Myocyte (in vitro differentiated cells): ENCODE results near the gene CDC42BPA. TPM values are rescaled to one million over a fixed set of nuclear protein-coding genes. Genes with fewer than 3 reads are reported as not detected.
"Not testable (repeated sequence)": the region's sequence is repeated elsewhere in the genome, so short reads cannot be mapped to it uniquely, and the experiment has no call there.

Experiments used
- DNase-seq: peaks from one replicate; pipeline ENCODE4 v3.0.0-alpha.2; 2012; ENCODE audit warnings: low read depth
- total RNA-seq: library from RNA; depleted of rRNA; stranded (reverse); fragments of >200 nt; gene quantifications from 2 replicates; pipeline ENCODE4 v1.2.3, GENCODE V29; 2014

Gene CDC42BPA
- total RNA-seq, 1 donor from 2014 or later = 54.3 TPM

DNA sequence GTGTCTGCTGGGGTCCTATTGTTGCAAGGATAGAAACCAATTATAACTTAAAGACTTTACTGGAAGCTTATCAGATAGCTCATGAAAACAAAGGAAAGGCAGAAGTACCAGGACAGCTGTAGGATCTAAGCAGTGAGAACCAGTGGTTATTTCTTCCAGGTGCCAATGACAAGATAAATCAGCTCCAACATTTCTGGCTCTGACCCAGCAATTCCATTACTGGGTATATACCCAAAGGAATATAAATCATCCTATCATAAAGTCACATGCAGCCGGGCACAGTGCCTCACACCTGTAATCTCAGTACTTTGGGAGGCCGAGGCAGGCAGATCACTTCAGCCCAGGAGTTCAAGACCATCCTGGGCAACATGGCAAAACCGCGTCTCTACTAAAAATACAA is 17.8 kb upstream of the CDC42BPA start:
- DNase-seq = not testable (repeated sequence)

DNA sequence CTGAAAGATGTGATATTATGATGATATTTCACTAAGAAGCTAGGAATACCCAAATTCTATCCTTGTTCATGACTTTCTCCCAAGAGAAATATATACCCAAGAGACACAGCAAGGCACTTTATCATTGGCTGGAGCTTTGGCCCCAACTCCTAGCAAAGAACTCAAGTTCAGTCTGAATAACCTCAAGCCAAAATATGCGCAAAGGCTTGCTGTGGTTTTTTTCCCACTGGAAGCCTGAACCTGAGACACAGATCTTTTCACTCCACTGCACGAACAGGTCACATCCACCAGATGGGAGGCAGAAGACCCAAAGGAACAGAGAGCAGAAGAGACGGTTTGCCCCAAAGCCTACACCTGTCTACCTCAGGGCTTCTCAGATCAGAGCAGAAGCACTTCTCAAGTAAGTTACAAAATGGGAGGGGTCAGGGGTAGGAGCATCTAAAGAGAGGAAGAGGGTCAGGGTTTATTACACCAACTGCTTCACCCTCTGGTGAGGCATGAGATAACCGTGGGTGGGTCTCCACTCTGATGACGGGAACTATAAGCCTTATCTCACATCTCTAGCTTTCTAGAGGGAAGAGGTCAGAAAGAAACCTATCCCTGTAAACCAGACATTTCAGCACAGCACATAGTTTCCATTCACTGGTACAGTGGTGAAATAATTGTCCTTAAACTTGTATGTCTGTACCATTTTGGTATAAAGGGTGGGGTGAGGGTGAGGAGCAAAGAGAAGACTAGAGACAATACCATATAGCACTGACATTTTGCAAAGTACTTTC is 17.1 kb upstream of the CDC42BPA start:
- no peak for DNase-seq

DNA sequence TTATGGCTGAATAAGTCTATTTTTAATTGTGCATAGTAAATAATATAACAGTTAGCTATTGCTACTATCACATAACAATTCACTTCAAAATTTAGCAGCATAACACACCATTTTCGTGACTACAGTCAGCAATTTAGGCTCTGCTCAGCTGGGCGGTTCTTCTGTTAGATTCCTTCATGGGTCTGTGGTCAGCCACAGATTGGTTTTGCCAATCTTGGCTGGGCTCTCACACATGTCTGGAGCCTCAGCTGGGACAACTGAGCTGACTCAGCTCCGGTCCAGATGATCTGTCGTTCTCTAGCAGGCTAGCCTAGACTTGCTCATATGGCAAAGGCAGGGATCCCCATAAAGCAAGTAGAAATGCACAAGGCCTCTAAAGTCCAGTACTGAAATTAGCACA is 15.1 kb upstream of the CDC42BPA start:
- peak; percentile 19 for DNase-seq

DNA sequence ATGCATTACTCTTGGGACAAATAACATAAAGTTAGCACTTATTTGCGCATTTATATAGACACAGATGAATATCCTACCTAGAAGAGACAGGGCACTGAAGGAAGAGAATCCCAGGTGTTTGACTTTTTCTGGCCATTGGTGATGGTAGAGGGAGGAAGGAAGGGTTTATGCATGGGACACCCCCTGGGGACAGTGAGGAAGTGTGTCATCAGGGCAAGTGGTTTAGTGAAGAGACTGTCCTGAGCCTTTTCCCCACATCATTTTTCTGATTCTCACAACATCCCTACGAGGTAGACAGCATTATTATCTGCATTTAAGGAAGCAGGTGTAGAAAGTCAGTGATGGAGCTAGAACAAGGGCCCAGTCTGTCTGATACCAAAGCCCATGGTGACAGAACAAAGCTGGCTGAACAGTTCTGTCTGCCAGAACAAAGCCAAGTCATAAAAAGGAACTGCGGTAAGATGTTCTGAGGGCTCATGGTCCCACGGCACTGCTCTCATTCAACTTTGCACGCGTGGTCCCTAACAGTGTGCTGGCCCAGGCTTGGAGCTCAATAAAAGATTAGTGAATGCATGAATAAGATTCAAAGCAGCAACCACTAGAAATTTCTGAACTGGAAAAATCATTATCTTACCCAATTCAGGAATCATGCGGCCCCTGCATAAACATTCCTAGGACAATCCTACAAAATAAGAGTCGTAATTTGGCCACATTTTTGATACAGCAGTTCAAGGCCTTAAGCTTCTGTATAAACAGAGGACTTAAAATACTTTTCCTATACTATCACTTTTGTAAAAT is 12.2 kb upstream of the CDC42BPA start:
- no peak for DNase-seq

DNA sequence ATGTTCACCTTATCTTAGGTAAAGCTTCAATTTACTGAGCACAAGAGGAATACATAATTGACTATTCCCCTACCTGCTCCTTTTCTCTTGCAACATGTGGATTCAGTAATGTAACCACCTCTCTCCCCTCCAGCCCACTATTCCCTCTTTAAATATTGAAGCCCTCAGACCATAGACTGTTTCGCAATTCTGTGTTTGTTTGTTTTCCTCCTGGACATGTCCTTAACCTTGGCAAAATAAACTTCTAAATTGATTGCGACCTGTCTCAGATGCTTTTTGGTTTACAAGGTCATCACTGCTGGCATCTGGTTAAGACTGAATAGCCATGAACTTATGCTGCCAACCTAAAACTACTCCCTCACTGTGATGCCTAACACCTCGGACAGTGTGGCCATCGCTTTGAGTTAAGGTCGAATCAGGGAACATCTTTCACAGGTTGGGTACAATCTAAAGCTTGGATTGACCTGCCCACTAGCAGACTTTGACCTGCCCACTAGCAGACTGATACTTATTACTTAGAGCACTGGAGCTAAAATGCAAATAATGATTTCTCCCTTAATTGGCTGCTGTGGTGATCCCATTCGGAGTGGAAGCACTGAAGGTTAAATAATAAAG is 10.2 kb upstream of the CDC42BPA start:
- no peak for DNase-seq

DNA sequence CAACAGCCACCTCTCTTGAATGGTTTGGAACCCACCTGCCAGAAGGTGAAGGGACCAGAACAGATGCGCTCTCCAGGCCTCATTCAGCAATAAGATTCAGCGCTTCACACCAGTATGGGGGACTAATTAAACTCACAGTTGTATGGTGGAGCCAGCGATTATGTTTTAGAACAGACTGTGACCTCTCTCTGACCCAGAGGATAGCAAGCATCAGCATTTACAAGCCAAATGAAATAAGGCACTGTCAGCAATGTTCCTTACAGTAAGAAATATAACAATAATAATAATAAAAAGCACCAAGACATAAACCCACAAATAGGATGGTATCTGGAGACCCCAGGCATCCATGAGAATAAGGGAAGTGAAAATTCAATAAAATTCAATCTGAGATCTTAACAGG is 6.9 kb upstream of the CDC42BPA start:
- DNase-seq = no peak

DNA sequence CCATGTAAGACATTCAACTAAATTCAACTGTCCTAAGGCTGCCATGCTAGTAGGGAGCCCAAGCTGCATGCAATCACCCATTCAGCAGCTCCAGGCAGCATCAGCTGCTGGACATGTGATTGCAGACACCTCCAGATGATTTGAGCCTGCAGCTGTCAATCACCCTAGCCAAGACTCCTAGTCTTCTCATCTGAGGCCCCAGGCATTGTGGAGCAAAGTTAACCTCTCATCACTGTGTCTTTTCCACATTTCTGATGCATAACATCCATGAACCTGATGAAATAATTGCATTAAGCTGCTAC is 5.6 kb upstream of the CDC42BPA start:
- DNase-seq = no peak

DNA sequence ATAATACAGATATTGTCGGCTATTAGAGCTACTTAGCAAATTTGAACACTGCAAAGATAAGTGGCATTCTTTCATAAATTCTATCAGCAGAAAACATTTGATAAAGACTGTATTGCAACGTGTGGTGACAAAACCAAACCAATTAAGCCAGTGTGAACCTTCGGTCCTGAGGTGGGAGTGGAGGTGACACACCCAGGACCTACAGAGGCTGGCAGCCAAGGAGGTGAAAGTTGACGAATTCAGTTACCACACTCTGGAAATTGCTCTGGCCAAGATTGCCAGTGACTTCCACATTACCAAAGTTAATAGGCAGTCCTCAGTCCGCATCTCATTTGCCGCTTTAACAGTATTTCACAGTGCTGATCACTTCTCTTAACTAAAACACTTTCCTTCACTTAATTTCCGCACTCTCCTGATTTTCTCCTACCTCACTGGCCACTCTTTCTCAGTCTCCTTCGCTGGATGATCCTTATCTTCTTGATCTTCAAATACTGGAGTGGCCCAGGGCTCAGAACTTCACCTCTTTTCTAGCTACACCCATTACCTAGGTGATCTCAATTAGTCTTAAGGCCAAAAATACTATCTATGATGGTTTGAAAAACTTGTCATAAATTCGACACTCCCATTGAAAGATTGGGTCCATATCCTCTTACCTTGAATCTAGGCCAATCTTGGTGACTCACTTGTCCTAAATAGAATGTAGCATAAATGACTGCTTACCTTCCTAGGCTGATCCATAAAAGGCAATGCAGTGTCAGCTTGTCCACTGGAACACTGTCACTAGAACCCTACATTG is 5.1 kb upstream of the CDC42BPA start:
- DNase-seq = no peak

DNA sequence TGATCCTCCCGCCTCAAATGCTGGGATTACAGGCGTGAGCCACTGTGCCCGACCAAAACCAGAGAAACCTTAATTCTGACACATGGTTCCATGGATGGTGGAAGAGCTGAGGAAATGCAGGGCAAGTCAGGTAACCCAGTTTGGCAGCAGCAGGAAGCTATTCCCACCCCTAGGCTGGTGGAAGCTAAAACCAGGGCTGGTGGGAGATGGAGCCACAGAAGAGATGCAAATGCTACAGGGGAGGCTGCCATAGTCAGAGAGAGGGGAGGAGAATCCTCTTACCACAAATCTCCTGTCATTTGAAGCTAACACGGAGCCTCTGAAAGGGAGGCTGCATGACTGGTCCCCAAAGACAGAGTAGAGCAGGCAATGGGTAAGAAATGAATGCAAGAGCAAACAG is 4.1 kb upstream of the CDC42BPA start:
- DNase-seq = no peak

DNA sequence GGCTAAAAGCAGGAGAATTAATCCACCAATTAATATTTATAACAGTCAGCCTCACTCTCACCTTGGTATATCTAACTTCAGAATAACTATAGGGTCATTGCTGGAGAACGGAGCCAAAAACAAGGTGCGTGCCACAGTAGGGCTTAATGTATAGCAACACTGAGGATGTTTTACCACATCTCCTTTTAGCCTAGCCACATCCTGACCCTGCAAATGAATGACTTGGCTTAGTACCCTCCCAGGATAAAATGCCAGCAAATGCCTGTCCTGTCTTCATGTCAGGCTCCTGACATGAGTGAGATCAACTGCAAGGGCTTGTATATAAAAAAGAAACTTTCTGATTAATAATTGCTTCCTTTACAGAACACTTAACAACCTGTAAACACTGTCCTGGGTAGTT is 2.7 kb upstream of the CDC42BPA start:
- no peak for DNase-seq

DNA sequence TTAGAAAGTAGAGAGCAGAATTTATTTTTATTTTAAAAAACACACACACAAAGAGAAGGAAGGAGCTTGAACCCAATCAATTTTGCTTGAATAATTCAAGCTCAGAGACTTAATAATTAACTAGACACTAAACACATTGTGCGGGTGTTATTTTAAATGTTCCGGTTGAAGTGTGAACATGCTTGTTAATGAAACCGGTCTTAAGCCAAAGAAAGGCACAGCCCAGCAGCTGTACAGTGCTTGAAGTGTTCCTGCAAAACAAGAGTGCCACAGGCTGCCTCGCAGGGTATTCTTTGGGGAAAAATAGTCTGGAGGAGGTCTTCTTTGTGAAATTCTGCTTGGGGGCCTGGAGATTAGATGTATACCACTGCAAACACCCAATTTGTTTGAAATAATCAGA is 2.2 kb upstream of the CDC42BPA start:
- DNase-seq = no peak

DNA sequence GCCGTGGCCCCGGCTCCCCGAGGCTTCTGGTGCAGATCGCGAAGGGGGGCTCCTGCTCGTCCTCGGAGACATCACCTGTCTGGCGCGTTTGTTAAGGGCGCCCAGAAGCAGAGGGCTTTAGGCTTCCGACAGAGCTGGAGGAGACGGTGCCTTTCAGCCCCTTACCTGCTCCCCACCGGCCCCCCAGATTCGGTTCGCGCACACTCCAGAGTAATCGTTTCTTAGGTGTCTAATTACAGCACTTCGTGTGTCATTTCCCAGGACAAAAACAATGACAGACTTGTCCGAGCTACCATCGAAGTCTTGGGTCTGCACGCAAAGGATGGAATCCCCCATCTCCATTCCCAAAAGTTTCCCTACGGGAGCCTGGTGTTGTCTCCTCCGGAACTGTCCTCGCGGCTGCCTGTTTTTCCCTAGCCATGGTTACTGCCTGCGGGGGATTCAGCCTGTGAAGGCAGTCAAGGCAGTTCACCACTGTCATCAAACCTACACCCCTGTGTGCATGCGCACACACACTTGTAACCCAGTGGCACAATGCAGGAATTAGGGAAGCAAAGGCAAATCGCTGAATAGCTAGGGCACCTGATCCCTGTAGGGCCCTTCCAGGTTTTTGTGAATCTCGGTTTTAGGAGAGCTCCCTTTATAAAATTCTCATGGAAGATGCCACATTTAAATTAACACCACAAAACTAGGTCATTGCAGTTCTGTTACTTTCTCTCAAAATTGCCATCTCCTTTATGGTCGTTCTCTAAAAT is 738 bp upstream of the CDC42BPA start:
- DNase-seq = peak; percentile 60

DNA sequence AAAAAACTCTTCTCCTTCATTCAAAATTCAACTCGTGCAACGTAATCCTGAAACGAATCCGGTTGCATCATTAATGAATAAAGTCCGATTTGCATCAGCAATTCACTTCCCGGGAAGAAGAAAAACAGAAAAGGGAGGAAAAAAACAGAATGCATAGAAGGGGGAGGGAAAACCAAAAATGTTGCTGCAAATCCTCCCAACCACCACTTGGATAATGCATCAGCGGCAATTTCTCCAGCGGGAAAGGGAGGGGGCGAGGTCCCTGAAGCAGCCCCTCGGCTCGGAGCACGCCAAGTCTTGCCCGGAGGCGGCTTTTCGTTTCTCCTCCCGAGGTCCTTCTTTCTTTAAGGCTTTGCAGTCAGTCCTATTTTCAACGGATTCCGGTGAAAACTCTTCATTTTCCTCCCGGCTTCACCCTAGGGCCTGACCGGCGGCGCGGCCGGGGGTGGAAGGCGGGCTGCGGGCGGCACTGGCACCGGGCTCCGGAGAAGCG is 723 bp downstream of the CDC42BPA start:
- peak; percentile 68 for DNase-seq

DNA sequence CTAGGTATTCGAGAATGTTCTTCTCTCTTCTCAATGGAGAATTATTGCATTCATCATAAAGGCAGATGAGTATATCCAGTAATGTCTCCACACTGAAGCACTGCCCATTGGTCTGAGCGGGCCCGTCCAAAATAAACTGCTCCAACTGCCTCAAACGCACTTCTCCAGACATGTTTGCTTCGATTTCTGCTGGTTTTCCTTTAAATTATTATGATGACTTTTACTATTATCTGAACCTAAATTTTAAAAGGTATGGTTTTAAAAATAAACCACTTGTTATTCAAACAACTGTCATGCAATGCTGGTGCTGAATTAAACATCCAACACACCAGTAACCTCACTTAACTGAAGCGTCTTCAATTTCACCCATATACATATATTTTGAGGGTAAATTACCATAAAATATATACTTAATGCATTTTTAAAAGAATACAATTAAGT is 1.3 kb downstream of the CDC42BPA start:
- DNase-seq = peak; percentile 32

DNA sequence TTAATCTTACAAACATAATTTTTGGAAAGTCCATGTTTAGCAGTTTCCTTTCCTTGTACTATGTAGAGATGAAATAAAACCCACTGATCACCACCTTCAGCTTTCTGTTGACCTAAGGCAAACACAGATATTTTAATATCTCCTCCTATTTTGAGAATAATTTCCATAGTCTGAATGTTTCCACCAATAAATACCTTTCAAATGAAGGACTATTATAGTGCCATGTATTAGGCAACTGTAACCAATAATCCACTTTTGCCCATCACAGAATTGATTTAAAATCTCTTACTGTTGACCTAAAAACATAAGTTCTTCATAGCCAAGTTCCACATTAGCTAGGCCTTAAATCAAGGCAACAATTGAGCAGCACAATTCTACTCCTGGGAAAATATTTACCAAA is 1.8 kb downstream of the CDC42BPA start:
- DNase-seq = no peak

DNA sequence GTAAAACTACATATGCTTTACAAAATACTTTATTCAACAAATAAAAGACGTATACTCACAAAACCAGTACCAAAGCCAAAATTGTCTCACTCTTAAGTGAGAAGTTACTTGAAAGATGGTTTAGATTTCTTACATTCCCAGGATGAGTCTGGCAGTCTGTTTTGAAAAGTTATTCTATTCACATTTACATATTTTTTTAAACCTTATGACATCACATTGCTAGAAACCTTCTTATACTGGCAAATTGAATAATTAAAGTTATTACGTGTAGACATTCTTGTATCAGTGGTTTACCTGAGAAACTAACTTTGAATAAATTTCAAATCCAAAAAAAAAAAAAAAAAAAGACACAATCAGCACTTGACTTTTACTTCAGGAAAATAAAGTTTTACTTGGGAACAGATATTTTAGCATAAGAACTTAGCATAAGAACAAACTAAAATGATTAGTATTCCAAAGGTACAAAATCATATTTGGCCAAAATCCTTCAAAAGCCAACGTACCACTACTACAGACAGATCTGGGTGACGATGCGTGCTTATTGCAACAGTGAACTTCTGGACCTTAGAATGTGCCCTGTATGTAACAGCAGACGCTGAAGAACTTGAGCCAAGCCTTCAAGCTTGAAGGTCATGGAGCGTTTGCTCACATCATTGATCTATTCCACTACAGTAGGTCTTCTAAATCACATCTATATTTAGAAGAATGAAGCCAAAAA is 2.5 kb downstream of the CDC42BPA start:
- peak; percentile 51 for DNase-seq

DNA sequence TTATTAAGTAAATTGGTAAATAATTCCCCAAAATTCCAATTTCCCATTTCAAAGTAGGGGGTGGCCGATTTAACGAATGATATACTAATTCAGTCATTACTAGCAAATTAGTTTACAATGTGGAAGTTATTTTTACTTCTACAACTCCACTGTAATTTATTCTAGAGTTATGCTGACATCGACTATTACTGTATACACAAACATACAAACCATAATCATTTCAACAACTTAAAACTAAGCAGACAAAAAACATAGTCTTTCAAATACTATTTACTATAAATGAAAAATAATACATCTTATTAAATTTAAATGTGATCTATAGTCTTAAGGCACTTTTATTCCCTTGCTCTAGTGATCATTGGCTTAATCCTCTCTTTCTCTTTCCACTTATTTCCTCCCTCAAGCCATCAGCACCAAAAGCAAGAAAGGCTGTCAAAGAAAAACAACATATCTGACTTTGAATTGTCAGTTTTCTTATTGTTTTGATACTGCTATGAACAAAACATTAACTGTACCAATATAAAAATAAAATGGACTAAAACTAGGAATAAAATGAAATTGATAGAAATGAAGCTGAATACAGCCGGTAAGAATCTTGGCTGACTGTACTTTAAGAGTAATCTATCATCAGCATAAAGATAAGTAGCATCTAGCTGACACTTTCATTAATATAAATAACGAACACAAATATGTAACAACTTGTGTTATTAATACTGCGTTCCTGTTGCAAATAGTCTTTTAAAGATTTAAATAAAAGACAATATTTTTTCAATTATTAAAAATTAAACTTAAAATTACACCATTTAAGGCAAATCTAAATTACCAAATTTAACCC is 4.1 kb downstream of the CDC42BPA start:
- DNase-seq = no peak

DNA sequence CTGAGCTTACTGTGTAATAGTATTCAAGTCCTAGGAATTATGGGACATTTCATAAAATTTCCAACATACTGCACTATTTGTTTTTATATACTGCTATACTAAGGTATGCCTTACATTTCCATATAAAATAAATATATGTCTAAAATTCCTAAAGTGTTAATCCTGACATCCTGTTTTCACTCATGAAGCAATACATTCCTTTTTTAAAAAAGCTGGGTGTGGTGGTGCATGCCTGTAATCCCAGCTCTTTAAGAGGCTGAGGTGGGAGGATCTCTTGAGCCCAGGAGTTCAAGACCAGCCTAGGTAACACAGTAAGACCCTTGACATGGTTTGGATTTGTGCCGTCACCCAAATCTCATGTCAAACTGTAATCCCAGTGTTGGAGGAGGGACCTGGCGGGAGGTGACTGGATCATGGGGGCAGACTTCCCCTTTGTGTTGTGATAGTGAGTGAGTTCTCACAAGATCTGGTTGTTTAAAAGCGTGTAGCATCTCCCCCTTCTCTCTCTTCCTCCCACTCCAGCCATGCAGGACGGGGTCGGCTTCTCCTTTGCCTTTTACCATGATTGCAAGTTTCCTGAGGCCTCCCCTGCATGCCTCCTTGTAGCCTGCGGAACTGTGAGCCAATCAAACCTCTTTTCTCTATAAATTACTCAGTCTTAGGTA is 5.8 kb downstream of the CDC42BPA start:
- DNase-seq = no peak
